SK-N-MC (cell line): ENCODE measurements around the gene PPME1.

Experiments used
- DNase-seq: peaks from one replicate; pipeline ENCODE4 v3.0.0-alpha.2; 2011; ENCODE audit warnings: low read depth, low spot score
- H3K27ac ChIP-seq: fragments of 200-600 bp; sonication (generic); 2 replicates; pipeline ENCODE4 v1.5.1; 2016; ENCODE audit warnings: mixed run types
- H3K36me3 ChIP-seq: fragments of 200-600 bp; sonication (generic); 2 replicates; pipeline ENCODE4 v1.6.1; 2017; ENCODE audit warnings: antibody characterized with exemption, low read length, mixed read lengths; ENCODE audit not compliant: insufficient read depth
- H3K4me3 ChIP-seq: fragments of 200-600 bp; sonication (generic); 2 replicates; pipeline ENCODE4 v1.5.1; 2016
- H3K9ac ChIP-seq: fragments of 200-600 bp; sonication (generic); 2 replicates; pipeline ENCODE4 v1.8.0; 2017; ENCODE audit warnings: mixed run types, mixed read lengths; ENCODE audit not compliant: insufficient read length
- H3K9me3 ChIP-seq: fragments of 200-600 bp; sonication (generic); 2 replicates; pipeline ENCODE4 v1.6.1; 2017; ENCODE audit warnings: low read depth, mild to moderate bottlenecking, antibody characterized with exemption, low read length, moderate library complexity, mixed read lengths
- EZH2 ChIP-seq: fragments of 200-600 bp; sonication (generic); IDR thresholded peaks from one replicate; pipeline ENCODE4 v1.6.1; 2017; ENCODE audit warnings: antibody characterized with exemption
- FOXP2 ChIP-seq: optimal IDR thresholded peaks from 2 replicates; pipeline ENCODE3; 2011; ENCODE audit warnings: mild to moderate bottlenecking, moderate library complexity; ENCODE audit not compliant: insufficient read depth; ENCODE audit errors: extremely low read length, control extremely low read depth
- POLR2AphosphoS5 ChIP-seq: IDR thresholded peaks from 2 replicates; pipeline ENCODE4 v1.6.1; 2012; ENCODE audit warnings: mild to moderate bottlenecking, low read depth, low read length, borderline replicate concordance

Gene PPME1

DNA sequence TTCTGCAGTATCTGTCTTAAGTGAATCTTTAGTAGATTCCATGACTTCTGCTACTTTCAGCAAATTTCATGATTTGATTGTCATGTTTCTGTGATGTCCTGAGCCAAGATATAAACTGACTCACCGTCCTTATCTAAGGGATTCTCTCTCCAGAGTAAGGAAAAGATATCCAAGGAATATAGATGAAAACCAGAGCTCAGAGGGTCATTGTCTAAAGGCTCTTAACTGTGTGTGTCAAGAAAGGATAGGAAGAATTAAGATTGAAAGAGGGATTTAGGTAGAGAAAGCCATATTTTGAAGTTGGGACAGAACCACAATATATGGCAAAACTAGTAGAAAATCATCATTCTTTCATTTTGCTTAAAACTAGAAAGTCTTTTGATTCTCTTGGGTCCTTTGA lies 50.7 kb downstream of the PPME1 start:
- no peak overlapping the region for H3K9ac ChIP-seq
- H3K36me3 ChIP-seq = no peaks in the 10 kb centered on the region; the same call in 1 of the 2 replicates
- no peaks in the 10 kb centered on the region for H3K9me3 ChIP-seq
- no peak overlapping the region for H3K4me3 ChIP-seq
- H3K27ac ChIP-seq = no peak overlapping the region
- no peak for DNase-seq
- TF ChIP-seq POLR2AphosphoS5 = no peak
- no peak for TF ChIP-seq FOXP2
- TF ChIP-seq EZH2 = no peak

DNA sequence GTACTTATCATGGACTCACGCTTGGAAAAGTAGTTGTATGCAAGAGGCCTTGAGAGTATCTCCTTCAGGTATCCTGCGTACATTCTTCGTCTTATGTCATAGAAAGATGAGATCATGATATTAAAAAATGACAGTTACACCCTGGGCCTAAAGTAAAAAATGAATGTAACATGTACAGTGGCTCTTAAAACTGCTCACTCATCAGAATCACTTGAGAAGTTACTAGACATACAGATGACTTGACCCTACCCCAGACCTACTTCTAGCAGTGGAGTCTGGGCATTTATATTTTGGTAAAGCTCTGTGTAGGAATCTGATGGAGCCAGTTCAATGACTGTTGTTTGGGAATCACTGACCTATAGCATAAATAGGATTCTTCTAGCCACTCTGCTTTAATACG lies 54.5 kb downstream of the PPME1 start:
- Histone ChIP-seq H3K9me3 (no peaks in the 10 kb centered on the region), H3K4me3 (no peak overlapping the region), H3K27ac (no peak overlapping the region), H3K36me3 (peaks cover 8% of the 10 kb centered on the region; the same call in 1 of the 2 replicates), H3K9ac (no peak overlapping the region)
- no peak for DNase-seq
- TF ChIP-seq EZH2 (no peak), POLR2AphosphoS5 (no peak), FOXP2 (no peak)

DNA sequence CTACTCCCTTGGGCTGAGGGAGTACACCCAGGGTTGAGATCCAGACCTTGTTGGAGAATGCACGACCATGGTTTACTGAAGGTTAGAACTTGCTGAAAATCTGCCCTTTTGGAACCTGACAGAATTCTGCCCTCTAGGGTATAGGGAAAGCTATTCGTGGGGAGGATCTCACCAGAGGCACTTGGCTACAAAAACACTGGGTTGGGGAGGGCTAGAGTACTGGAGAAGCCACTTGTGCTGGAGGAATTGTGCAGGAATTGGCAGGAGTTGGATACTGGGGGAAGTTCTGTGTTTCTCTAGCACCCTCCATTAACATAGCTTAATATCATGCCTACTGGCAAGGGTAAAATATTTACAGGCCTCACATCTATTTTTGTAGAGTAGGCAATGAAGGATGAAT lies 55.8 kb downstream of the PPME1 start:
- Histone ChIP-seq H3K9ac (no peak overlapping the region), H3K27ac (no peak overlapping the region), H3K9me3 (no peaks in the 10 kb centered on the region), H3K36me3 (peaks cover 19% of the 10 kb centered on the region), H3K4me3 (no peak overlapping the region)
- TF ChIP-seq POLR2AphosphoS5 (no peak), EZH2 (no peak), FOXP2 (no peak)
- DNase-seq = no peak

DNA sequence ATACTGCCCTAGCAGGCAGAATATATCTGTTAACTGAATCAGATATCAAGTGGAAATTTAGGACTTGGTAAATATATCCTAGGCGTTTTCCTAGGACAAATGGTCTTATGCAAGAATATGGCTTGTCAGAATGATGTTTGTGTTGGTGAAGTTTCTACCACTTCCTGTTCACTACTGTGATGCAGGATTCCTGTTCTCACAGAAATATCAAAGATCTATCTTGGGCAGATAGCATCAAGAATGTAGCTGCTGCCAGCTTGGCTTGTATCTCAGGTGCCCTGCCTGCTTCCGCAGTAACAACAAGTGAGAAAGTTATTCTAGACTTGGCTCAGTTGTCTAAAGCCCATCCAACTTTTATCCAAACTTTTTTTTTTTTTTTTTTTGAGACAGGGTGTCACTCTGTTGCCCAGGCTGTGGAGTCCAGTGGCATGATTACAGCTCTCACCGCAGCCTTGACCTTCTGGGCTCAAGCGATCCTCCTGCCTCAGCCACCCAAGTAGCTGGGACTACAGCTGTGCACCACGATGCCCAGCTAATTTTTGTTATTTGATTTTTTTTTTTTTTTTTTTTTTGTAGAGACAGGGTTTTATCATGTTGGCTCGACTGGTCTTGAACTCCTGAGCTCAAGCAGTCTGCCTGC lies 61.3 kb downstream of the PPME1 start:
- Histone ChIP-seq H3K27ac (no peak overlapping the region), H3K36me3 (peaks cover 44% of the 10 kb centered on the region), H3K9ac (no peak overlapping the region), H3K9me3 (no peaks in the 10 kb centered on the region), H3K4me3 (no peak overlapping the region)
- no peak for DNase-seq
- no peak for TF ChIP-seq EZH2
- no peak for TF ChIP-seq FOXP2
- no peak for TF ChIP-seq POLR2AphosphoS5

DNA sequence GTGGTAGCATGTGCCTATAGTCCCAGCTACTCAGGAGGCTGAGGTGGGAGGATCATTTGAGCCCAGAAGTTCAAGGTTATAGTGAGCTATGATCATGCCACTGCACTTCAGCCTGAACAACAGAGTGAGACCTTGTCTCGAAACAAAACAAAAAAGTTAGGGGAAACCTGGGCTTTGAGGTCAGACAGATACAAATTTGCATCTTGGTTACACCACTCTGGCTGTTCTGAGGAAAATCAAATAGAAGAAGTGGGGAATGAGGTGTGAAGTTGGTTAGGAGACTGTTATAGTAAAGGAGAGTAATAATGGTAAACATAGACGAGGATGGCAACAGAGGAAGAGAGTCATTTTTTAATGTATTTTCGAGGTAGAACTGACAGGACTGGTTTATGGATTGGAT lies 62.6 kb downstream of the PPME1 start:
- no peak overlapping the region for H3K9ac ChIP-seq
- peaks cover 54% of the 10 kb centered on the region for H3K36me3 ChIP-seq
- H3K9me3 ChIP-seq = no peaks in the 10 kb centered on the region
- TF ChIP-seq EZH2 (no peak), POLR2AphosphoS5 (no peak), FOXP2 (no peak)
- DNase-seq = no peak
- no peak overlapping the region for H3K27ac ChIP-seq
- H3K4me3 ChIP-seq = no peak overlapping the region

DNA sequence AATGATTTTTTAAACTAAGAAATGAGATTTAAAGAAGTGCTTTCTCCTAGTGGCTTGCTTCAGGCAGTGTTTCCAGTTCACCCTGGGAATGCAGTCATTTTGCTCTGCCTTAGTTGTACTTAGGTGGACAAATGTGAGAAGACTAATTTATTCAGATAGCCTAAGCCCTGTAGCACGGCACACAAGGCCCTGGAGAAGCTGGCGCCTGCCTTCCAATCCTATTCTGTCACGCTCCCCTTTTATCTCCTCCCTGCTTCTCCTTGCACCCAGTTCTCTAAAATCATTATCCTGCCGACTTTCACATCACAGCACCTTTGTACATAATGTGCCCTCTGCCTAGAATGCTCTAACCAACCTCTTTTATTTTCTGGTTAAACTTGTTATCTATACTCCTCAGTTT lies 64.0 kb downstream of the PPME1 start:
- no peaks in the 10 kb centered on the region for H3K9me3 ChIP-seq
- no peak overlapping the region for H3K4me3 ChIP-seq
- TF ChIP-seq FOXP2 (no peak), POLR2AphosphoS5 (no peak), EZH2 (no peak)
- no peak for DNase-seq
- H3K9ac ChIP-seq = no peak overlapping the region
- H3K27ac ChIP-seq = no peak overlapping the region
- peaks cover 60% of the 10 kb centered on the region for H3K36me3 ChIP-seq

DNA sequence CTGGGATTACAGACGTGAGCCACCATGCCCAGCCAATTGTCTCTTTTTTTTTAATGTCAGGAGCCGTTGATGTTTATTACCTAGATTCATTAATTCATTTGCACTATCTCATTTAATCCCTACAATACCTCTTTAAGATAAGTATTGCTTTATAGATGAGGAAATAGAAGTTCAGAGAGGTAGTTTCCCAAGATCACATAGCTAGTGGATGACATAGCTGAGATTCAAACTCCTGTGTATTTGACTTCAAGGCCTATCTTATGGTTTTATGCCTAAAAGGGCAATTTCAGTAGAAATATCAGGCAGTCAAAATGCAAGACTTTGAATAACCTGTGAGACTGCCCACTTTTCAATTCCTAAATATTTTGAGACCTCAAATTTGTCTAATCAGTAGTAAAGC lies 66.5 kb downstream of the PPME1 start:
- Histone ChIP-seq H3K9ac (no peak overlapping the region), H3K9me3 (no peaks in the 10 kb centered on the region), H3K27ac (no peak overlapping the region), H3K36me3 (peaks cover 62% of the 10 kb centered on the region), H3K4me3 (no peak overlapping the region)
- DNase-seq = no peak
- TF ChIP-seq FOXP2 (no peak), EZH2 (no peak), POLR2AphosphoS5 (no peak)

DNA sequence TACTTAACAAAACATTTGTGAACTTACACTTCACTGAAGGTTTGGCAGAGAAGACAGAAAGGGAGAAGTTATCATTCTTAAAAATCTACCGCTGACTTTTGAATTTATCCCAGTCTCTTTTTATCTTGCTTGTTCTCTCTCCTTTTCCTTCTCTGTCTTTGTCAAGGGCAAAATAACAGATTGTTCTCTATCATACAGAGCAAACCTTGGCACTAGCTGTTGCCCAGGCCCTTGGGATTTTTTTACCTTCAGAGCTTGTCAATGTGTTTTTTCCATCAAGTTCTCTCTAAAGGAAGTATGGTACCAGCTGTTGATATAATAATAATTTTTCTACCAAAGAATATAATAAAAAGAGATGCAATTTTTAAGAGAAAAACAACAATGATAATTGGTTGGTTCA lies 67.2 kb downstream of the PPME1 start:
- TF ChIP-seq EZH2 (no peak), POLR2AphosphoS5 (no peak), FOXP2 (no peak)
- H3K4me3 ChIP-seq = no peak overlapping the region
- no peak for DNase-seq
- no peak overlapping the region for H3K9ac ChIP-seq
- no peaks in the 10 kb centered on the region for H3K9me3 ChIP-seq
- H3K36me3 ChIP-seq = peaks cover 64% of the 10 kb centered on the region
- H3K27ac ChIP-seq = no peak overlapping the region

DNA sequence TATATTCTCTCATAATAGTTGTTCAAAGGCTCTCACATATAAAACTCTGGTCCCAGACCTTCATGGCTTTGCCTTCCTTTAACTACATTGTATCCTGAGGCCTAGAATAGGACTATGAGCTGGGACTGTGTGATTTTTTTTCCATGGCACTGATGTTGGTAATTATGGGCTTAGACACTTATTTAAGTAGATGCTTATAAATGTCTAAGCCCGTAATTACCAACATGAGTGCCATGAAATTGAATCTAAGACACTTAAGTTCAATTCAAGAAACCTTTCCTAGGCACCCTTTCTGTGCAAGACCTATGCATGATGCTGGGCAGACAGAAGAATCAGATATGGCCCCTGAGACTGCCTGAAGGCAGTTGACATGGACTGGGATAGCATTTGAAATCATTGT lies 77.4 kb downstream of the PPME1 start:
- Histone ChIP-seq H3K4me3 (no peak overlapping the region), H3K36me3 (peaks cover 40% of the 10 kb centered on the region), H3K9ac (no peak overlapping the region), H3K27ac (no peak overlapping the region), H3K9me3 (no peaks in the 10 kb centered on the region)
- no peak for DNase-seq
- TF ChIP-seq EZH2 (no peak), POLR2AphosphoS5 (no peak), FOXP2 (no peak)
